Left lung (tissue), 10 donors: ENCODE measurements around the gene CRTC2. TPM values are rescaled to one million over a fixed set of nuclear protein-coding genes. Genes with fewer than 3 reads are reported as not detected.
"Not testable (repeated sequence)": the region's sequence is repeated elsewhere in the genome, so short reads cannot be mapped to it uniquely, and the experiment has no call there.

Source experiments
- ATAC-seq: fragments of 200-7000 bp; cut with Tn5 transposase; one replicate; pipeline ENCODE4 v1.9.1; 2020; ENCODE audit warnings: moderate library complexity
- DNase-seq, 4 donors: peaks; one replicate each; pipeline ENCODE4 v3.0.0-alpha.2; 2013 to 2020
- H3K27ac ChIP-seq, 2 donors: fragments of 200-600 bp; sonication (generic) in 1 of 2; one replicate each; pipeline versions ENCODE4 v1.5.0 to v1.8.0; 2020 to 2021
- H3K27me3 ChIP-seq, 2 donors: fragments of 200-600 bp; sonication (generic) in 1 of 2; one replicate each; pipeline versions ENCODE4 v1.5.0 to v1.8.0; 2020 to 2021
- H3K36me3 ChIP-seq, 2 donors: fragments of 200-600 bp; sonication (generic) in 1 of 2; one replicate each; pipeline versions ENCODE4 v1.5.0 to v1.8.0; 2020 to 2021
- H3K4me1 ChIP-seq, 2 donors: fragments of 200-600 bp; one replicate each; pipeline ENCODE4 v1.8.0; 2021
- H3K4me3 ChIP-seq, 2 donors: fragments of 200-600 bp; sonication (generic) in 1 of 2; one replicate each; pipeline versions ENCODE4 v1.5.0 to v1.8.0; 2020 to 2021; ENCODE audit warnings: mild to moderate bottlenecking in 1 of 2
- H3K9me3 ChIP-seq, 2 donors: fragments of 200-600 bp; sonication (generic) in 1 of 2; one replicate each; pipeline versions ENCODE4 v1.5.0 to v1.8.0; 2020 to 2021
- intact Hi-C, 2 donors: fragments of 100-400 bp; cut with DNase I; formaldehyde crosslinking; loops; one replicate each; pipeline versions ENCODE4 v1.11.2 to v1.14.2; 2022
- polyA plus RNA-seq, 6 donors: library from polyadenylated mRNA; unstranded; fragments of 120-200 nt; gene quantifications; one replicate each; pipeline ENCODE4 v1.2.1, GENCODE V29; 2013; ENCODE audit not compliant: insufficient read length in 6 of 6
- total RNA-seq, 2 donors: library from RNA; stranded (reverse); fragmentation: NEBNext Ultra II Directional; extraction: Animal tissue kit (Norgen Biotek cat#: 25700); gene quantifications; one replicate each; pipeline ENCODE4 v1.2.1, GENCODE V29; 2021
- TF ChIP-seq, protein P1 (sequence below), 2 donors: fragments of 200-600 bp; sonication (generic) in 1 of 2; IDR thresholded peaks; one replicate each; pipeline versions ENCODE4 v1.5.0 to v1.8.0; 2021; ENCODE audit warnings: antibody characterized with exemption in 2 of 2
- donor health status: DM: no; HTN: yes; CAD: no.
- donor health status: DM: no; HTN: no; CAD: no.

Gene CRTC2
- total and polyA plus RNA-seq, 8 donors, result 39.7 to 54.3 (median 47.1) TPM

GRCh38 chr1:153985941-153986761 lies 27.7 kb upstream of the CRTC2 start, which contains the start of gene RAB13:
Gene RAB13 (minus strand): TSS chr1:153986339. CDS start chr1:153986236, 103 bp downstream.
- intact Hi-C loops, result loop anchor here in 1 of 2 donors (10.0 kb wide), 1 partner anchor 191 kb away; no protein-coding TSS in a partner anchor
- ATAC-seq (peak; percentile 89), DNase-seq (peak; percentile 80 to 93 (median 90))
- H3K36me3 ChIP-seq, result peaks cover 0 to 23% of the 10 kb centered on the region in 2 donors
- H3K27me3 ChIP-seq, result no peaks in the 10 kb centered on the region
- peak within 1 kb of the TSS; percentile 54 to 70 for H3K4me3 ChIP-seq
- H3K9me3 ChIP-seq, result no peaks in the 10 kb centered on the region
- TF ChIP-seq, protein P1, sequence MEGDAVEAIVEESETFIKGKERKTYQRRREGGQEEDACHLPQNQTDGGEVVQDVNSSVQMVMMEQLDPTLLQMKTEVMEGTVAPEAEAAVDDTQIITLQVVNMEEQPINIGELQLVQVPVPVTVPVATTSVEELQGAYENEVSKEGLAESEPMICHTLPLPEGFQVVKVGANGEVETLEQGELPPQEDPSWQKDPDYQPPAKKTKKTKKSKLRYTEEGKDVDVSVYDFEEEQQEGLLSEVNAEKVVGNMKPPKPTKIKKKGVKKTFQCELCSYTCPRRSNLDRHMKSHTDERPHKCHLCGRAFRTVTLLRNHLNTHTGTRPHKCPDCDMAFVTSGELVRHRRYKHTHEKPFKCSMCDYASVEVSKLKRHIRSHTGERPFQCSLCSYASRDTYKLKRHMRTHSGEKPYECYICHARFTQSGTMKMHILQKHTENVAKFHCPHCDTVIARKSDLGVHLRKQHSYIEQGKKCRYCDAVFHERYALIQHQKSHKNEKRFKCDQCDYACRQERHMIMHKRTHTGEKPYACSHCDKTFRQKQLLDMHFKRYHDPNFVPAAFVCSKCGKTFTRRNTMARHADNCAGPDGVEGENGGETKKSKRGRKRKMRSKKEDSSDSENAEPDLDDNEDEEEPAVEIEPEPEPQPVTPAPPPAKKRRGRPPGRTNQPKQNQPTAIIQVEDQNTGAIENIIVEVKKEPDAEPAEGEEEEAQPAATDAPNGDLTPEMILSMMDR (IDR thresholded peaks at IDR 0.05), result no peak
- peaks cover 20 to 54% of the 10 kb centered on the region in 2 donors for H3K4me1 ChIP-seq
- peak within 1 kb of the TSS; percentile 86 to 93 for H3K27ac ChIP-seq

DNA sequence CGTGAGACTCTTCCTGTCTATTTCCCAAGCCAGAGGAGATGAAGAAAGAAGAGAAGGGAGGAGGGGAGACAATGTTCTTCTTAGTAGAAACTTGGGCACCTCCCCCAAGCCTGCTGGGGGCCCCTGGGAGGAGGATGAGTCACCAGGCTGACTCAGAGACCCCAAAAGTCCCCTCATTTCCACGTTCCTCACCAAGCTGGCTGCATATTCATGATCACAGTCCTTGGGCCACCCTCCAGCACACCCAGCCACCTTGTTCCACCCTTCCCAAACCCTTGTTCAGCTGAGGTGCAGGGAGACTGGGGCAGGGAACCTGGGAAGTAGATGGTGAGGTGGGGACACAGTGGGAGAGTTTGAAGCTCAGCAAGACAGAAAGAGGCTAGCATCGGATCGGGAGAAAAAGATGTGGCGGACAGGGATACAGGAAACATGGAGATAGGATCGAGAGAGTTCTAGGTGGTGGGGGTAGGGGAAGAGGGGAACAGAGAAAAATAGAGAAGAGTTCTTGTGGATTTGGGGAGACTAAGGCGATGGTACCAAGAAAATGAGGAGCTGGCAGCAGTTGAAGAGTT lies 27.0 kb upstream of the CRTC2 start:
- TF ChIP-seq, protein P1 (IDR thresholded peaks at IDR 0.05), result no peak
- Histone ChIP-seq H3K27me3 (no peaks in the 10 kb centered on the region), H3K36me3 (peaks cover 0 to 30% of the 10 kb centered on the region in 2 donors), H3K4me1 (peaks cover 20 to 55% of the 10 kb centered on the region in 2 donors), H3K9me3 (no peaks in the 10 kb centered on the region), H3K27ac (peak overlapping the region; percentile 86 to 93), H3K4me3 (peak overlapping the region; percentile 54 to 70)
- peak; percentile 13 for ATAC-seq
- peak in 1 of 4 donors; percentile 52 for DNase-seq
- intact Hi-C loops, result loop anchor here in 1 of 2 donors (10.0 kb wide), 1 partner anchor 191 kb away; no protein-coding TSS in a partner anchor

GRCh38 chr1:153984123-153984894 lies 25.9 kb upstream of the CRTC2 start:
- H3K27me3 ChIP-seq, result no peaks in the 10 kb centered on the region
- ATAC-seq (no peak), DNase-seq (peak in 1 of 4 donors; percentile 72)
- peaks cover 0 to 30% of the 10 kb centered on the region in 2 donors for H3K36me3 ChIP-seq
- H3K4me3 ChIP-seq, result peak overlapping the region; percentile 54 to 70
- intact Hi-C loops, result loop anchor here in 1 of 2 donors (10.0 kb wide), 1 partner anchor 190 kb away; no protein-coding TSS in a partner anchor
- H3K27ac ChIP-seq, result peak overlapping the region; percentile 86 to 93
- TF ChIP-seq, protein P1 (IDR thresholded peaks at IDR 0.05), result no peak
- peaks cover 20 to 55% of the 10 kb centered on the region in 2 donors for H3K4me1 ChIP-seq
- no peaks in the 10 kb centered on the region for H3K9me3 ChIP-seq

- H3K4me1 ChIP-seq, result peaks cover 20 to 66% of the 10 kb centered on the region in 2 donors
- intact Hi-C loops, result loop anchor here in 1 of 2 donors (10.0 kb wide), 1 partner anchor 187 kb away; no protein-coding TSS in a partner anchor
- H3K36me3 ChIP-seq, result peaks cover 0 to 36% of the 10 kb centered on the region in 2 donors
- peak overlapping the region; percentile 19 to 28 for H3K27ac ChIP-seq
- not testable (repeated sequence) for DNase-seq, ATAC-seq, H3K4me3 ChIP-seq, H3K9me3 ChIP-seq, H3K27me3 ChIP-seq
These were observed 23.3 kb upstream of the CRTC2 start for GRCh38 chr1:153981735-153982134.

DNA sequence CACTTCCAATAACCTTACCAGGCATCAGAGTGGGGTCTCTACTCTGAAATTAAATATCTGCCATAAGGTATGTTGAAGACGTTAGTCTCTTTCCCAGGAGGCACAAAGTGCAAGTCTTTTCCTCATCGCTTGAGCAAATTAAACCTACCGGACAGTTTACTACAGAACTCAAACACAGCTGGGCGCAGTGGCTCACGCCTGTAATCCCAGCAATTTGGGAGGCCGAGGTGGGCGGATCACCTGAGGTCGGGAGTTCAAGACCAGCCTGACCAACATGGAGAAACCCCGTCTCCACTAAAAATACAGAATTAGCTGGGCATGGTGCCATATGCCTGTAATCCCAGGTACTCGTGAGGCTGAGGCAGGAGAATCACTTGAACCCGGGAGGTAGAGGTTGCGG lies 20.7 kb upstream of the CRTC2 start:
- H3K36me3 ChIP-seq, result peaks cover 0 to 55% of the 10 kb centered on the region in 2 donors
- intact Hi-C loops, result not testable (repeated sequence)

More for the DNA sequence above, 20.7 kb upstream of the CRTC2 start:
- not testable (repeated sequence) for H3K4me3 ChIP-seq, DNase-seq, H3K27ac ChIP-seq, ATAC-seq, H3K9me3 ChIP-seq, H3K27me3 ChIP-seq
- H3K4me1 ChIP-seq, result peaks cover 17 to 61% of the 10 kb centered on the region in 2 donors
